HG03280 (cell line): ENCODE results near the gene PCNX1.
"Not testable (repeated sequence)": the region's sequence is repeated elsewhere in the genome, so short reads cannot be mapped to it uniquely, and the experiment has no call there.

ENCODE experiments used
- ATAC-seq: cut with Tn5 transposase; IDR thresholded peaks from one replicate; pipeline ENCODE4 v1.9.1; 2021; ENCODE audit warnings: mild to moderate bottlenecking, moderate library complexity; ENCODE audit not compliant: unreplicated experiment

Gene PCNX1

DNA sequence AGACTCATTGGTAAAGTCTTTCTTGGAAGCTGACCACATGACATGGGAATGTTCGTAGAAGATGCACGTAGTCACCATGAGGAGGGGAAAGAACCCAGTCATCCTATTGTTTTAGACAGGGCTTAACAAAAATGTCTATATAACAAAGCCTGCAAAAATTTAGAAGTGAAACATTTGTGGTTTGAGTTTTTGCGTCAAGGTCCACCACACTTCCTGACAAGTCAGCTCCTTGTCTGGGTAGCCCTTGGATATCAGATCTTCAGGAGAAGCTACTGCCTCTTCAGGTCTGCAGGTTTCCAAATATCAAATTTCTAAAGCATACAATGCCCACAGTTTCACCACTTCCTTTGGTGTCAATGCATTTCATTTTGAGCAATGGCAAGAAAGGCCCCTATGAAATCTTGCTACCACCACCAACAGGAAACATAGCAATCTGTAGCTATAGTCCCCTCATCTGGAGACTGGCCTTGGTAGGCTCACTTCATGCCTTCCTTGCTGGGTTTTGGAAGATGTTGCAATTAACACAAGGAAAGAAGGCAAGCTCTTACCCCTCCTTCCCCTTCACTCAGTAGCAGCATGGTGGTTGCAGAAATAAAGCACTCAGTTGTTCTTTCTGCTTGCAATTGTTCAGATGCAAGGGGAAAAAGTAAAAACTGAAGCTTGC lies 235.2 kb downstream of the PCNX1 start:
- no peak for ATAC-seq

DNA sequence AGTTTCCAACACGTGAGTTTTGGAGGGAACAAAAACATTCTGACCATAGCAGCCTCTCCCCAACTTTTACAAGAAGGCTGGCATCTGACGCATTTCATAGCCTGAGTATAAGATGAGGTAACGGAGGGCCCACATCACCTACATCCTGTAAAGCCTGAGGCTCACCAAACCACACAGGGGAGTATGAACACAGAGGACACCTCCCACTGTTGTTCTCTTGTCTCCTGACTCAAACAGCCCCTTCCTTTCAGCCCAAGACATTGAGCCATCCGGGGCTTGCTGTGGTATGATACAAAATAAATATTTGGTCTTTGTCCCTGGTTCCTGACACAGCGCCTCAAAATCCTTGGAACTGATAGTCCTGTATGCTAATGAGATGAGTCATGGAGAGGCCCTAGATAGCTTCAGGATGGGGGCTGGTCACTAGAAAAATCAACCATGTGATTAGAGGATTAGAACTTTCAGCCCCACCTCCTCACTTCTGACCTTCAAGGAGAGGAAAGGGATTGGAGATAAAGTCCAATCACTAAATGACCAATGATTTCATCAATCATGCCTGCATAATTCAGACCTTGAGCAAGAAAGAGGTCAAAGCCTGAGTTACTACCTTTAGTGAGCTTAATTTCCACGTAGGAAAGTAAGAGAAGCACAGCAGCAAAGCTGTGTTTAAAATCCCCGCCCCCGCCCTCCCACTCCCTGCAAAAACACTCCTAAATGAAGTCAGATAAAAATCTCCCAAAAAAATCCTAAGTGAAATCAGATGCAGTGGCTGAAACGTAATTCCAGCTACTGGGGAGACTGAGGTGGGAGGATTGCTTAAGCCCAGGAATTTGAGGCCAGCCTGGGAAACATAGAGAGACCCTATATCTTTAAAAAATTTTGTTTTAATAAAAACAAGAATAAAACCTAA lies 236.4 kb downstream of the PCNX1 start:
- ATAC-seq = no peak

DNA sequence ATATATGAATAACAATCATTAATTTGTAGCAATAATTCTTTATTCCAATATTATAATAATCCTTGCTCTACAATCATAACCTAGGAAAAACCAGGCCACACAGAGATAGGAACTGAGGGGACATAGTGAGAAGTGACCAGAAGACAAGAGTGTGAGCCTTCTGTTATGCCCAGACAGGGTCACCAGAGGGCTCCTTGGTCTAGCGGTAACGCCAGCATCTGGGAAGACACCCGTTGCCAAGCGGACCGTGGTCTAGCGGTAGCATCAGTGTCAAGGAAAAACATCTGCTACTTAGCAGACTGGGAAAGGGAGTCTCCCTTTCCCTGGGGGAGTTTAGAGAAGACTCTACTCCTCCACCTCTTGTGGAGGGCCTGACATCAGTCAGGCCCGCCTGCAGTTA lies 240.1 kb downstream of the PCNX1 start:
- ATAC-seq = not testable (repeated sequence)

DNA sequence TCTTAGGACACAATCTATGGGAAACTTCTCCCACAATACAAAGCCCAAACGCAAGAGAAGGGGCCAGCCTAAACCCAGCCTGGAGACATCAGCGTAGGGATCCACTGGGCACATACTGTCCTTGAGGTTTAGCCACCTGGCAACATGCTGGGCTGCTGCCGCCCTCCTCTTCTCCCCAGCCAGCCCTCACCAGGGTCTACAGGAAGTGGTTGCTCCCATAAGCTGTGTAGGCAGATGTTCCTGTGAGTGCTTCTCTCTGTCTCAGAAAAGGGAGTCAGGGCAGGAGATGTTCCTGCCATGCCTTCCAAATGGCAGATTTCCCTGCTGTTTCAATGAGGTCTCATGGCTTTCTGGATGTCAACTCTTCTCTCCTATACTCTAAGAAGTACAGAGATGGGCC lies 241.4 kb downstream of the PCNX1 start:
- no peak for ATAC-seq

DNA sequence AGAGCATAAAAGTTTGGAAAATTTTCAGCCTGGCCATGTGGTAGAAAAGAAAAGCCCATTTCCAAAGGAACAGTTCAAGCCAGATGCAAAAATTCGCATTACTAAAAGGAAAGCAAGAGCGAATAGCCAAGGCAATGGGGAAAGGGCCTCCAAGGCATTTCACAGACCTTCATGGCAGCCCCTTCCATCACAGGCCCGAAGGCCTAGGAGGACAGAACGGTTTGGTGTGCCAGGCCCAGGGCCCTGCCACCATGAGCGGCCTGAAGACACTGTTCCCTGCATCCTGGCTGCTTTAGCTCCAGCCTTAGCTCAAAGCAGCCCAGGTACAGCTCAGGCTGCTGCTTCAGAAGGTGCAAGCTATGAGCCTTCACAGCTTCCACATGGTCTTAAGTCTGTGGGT lies 243.5 kb downstream of the PCNX1 start:
- no peak for ATAC-seq

DNA sequence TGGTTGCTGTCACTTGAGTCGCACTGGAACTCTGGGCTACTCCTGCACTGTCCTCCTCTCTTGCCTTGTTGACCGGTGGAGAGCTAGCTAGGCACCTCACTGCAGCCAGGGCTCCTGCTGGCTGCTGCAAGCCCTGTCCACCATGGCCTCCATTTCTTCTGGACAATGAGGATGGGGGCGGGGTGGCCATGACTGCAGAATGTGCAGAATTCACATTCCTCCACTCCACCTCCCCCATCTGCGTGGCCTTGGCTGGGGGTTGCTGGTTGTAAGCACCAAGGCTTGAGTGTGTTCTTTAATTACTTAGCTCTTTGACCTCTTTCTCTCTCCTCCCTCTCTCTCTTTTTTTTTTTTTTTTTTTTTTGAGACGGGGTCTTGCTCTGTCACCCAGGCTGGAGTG lies 248.5 kb downstream of the PCNX1 start:
- ATAC-seq = no peak

DNA sequence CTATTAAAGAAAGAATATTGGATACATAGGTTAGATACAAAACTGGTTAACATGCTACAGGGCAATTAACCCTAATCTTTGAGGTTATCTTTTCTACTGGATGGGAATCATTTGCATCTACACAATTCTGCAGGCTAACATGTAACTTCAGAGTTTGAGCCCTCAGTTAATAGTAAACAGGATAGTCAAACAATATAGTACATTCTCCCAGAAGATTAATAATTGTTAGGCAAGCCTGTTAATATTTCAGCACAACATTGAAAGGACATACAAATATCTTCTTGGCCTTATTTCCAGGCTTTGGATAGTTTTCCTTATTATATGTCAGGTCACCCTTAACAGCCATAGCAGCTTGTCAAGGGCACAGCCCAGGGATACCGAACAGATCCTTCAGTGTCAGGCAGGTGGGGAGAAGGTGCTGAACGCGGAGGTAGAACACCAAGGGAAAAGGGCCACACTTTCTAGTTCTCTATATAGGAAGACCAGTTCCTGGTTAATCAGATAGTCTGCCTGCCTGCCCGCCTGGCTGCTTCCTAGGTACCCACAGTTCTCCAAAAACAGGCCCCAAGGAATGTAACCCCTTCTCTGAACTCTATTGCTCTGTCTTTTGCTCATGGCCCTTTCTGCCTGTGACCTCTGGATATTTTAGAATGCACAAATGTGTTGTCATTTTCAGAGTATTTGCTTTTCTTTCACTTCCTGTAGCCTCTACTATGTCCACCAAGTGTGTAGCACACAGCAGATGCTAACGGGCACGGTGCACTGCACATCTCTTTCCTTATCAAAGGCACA lies 256.0 kb downstream of the PCNX1 start:
- no peak for ATAC-seq

DNA sequence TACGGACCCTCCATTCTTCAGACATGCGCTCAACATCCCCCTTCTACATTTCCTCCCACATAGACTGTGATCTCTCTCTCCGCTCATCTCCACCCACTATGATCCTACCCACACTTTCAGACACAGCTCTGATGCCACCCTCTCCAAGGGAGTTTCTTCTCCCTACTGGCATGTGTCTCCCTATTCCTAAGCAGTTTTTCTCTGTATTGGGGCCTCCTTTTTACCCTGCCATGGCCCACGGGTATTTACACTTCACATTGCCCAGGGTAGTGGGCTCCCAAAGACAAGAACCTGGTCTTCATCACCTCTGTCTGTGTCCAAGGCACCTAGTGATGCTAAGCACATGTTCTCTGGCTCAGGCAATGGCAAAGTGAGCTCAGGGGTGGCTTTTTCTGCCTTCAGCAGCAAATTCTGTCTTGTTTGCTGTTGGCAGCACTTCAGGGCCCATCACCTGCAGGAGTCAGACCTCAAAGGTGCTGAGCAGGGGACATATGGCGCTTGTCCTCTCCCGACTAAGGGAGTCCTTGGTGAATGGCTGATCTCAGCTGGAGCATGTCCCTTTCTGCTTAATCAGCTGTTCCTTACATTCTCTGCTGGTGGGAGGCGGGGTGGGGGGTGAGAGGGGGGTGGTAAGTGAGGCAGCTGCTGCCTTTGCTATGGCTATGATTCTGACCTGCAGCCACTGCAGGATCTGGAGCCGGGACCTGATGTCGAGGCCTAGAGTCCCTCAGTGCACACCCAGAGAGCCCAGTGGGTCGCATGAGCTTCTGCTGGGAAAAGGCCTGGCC lies 256.8 kb downstream of the PCNX1 start:
- no peak for ATAC-seq
